ENCODE results near the gene ABCA4.

DNA sequence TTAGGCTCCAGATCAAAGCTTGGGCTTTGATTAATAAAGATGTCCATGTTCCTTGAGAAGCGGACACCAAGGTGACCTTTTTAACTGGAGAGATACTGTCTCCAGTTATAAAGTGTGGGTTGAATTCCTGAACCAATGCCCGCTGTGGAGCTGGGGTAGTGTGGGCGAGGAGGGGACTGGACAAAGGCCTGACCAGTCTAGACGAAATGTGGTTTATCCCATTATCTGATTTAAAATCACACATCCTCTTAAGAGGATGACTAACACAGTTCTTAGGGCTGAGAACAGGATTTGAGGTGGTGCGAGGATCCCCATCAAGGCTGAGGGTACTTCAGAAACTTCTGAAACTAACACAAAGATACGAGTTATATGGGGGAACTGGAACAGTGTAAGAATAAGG, 127.2 kb downstream of the ABCA4 start:
- TF ChIP-seq POLR2A (IDR thresholded peaks at IDR 0.05; ENCODE audit: low read depth, low read length): no peak
- no peak for TF ChIP-seq POLR2AphosphoS5 (IDR thresholded peaks at IDR 0.05; ENCODE audit: low read depth, low read length)
- TF ChIP-seq SPI1 (IDR thresholded peaks at IDR 0.05; ENCODE audit: low read depth, low read length): no peak
- TF ChIP-seq TAF1 (IDR thresholded peaks at IDR 0.05; ENCODE audit: low read depth, low read length): no peak
- TF ChIP-seq POU2F2 (IDR thresholded peaks at IDR 0.05; ENCODE audit: low read depth, low read length): no peak

Data from GM12891 (cell line).